GM12878 (cell line): ENCODE data around the gene PBRM1. TPM values are rescaled to one million over a fixed set of nuclear protein-coding genes. Genes with fewer than 3 reads are reported as not detected.

Source experiments
- ATAC-seq: fragments of 200-7000 bp; cut with Tn5 transposase; 3 replicates; pipeline ENCODE4 v1.9.1; 2020; ENCODE audit warnings: mild to moderate bottlenecking, moderate library complexity
- BruUV-seq: library from RNA; stranded (reverse); fragments of 400-500 nt; replicated peaks from 2 replicates; lab custom pipeline; 2021; lab: Mats Ljungman, UMichigan
- CTCF ChIA-PET: fragments of 300-600 bp; sonication (Branson Sonifier 250); formaldehyde crosslinking; extraction: SDS; loops from one replicate; lab custom pipeline; 2021; ENCODE audit warnings: inconsistent platforms; lab: Yijun Ruan, JAX
- POLR2A ChIA-PET: fragments of 350-600 bp; formaldehyde crosslinking; extraction: SDS; loops from one replicate; lab custom pipeline; 2021; ENCODE audit warnings: inconsistent platforms; lab: Charles Lee
- RAD21 ChIA-PET: fragments of 300-600 bp; sonication (Branson Sonifier 250); formaldehyde crosslinking; loops from one replicate; lab custom pipeline; 2023; ENCODE audit warnings: antibody characterized with exemption; ENCODE audit not compliant: unreplicated experiment; lab: Charles Lee
- SMC1A ChIA-PET: fragments of 300-600 bp; sonication (Branson Sonifier 250); formaldehyde crosslinking; loops from one replicate; lab custom pipeline; 2023; ENCODE audit not compliant: unreplicated experiment, uncharacterized antibody; lab: Charles Lee
- DNase-seq: peaks from one replicate; pipeline ENCODE4 v3.0.0-alpha.2; 2011; ENCODE audit warnings: low read depth, low spot score
- FAIRE-seq: peaks from 3 replicates; lab custom pipeline; 2011; peaks lifted over from hg19 to GRCh38; lab: Jason Lieb, UNC
- H2AFZ ChIP-seq: 2 replicates; pipeline ENCODE4 v1.6.0; 2011; ENCODE audit warnings: low read depth, low read length, control low read depth; ENCODE audit not compliant: control insufficient read depth
- H3K27ac ChIP-seq: 2 replicates; pipeline ENCODE4 v1.5.1; 2011; ENCODE audit warnings: control low read depth; ENCODE audit not compliant: control insufficient read depth, insufficient read depth
- H3K27me3 ChIP-seq, 2 experiments: replicated peaks in 1 of 2; 2 replicates each; pipeline versions ENCODE4 v1.6.0 to v1.6.1; 2011; ENCODE audit warnings: low read length in 1 of 2; ENCODE audit not compliant: control insufficient read depth in 2 of 2, insufficient read depth in 2 of 2
- H3K36me3 ChIP-seq, 2 experiments: 2 replicates each; pipeline ENCODE4 v1.5.1; 2011; ENCODE audit warnings: low read length in 1 of 2; ENCODE audit not compliant: control insufficient read depth in 2 of 2, insufficient read depth in 2 of 2
- H3K4me1 ChIP-seq: 2 replicates; pipeline ENCODE4 v1.6.1; 2011; ENCODE audit warnings: mild to moderate bottlenecking, low read length, moderate library complexity, mixed read lengths; ENCODE audit not compliant: control insufficient read depth, insufficient read depth
- H3K4me2 ChIP-seq: 2 replicates; pipeline ENCODE4 v1.6.0; 2011; ENCODE audit warnings: control low read depth; ENCODE audit not compliant: control insufficient read depth, insufficient read depth
- H3K4me3 ChIP-seq: fragments of 200-600 bp; sonication (generic); 2 replicates; pipeline ENCODE4 v1.5.1; 2016
- H3K79me2 ChIP-seq: 2 replicates; pipeline ENCODE4 v1.6.0; 2011; ENCODE audit warnings: low read length; ENCODE audit not compliant: control insufficient read depth, insufficient read depth
- H3K9ac ChIP-seq: 2 replicates; pipeline ENCODE4 v1.8.0; 2011; ENCODE audit warnings: low read length, control low read depth, mixed read lengths; ENCODE audit not compliant: control insufficient read depth, insufficient read depth
- H3K9me3 ChIP-seq: replicated peaks from 3 replicates; pipeline ENCODE4 v1.5.1; 2011; ENCODE audit warnings: mild to moderate bottlenecking, low read length; ENCODE audit not compliant: control insufficient read depth, insufficient read depth
- H4K20me1 ChIP-seq: 2 replicates; pipeline ENCODE4 v1.6.0; 2011; ENCODE audit not compliant: control insufficient read depth, insufficient read depth
- BACH1 ChIP-seq: fragments of 450-650 bp; IDR thresholded peaks from 2 replicates; pipeline ENCODE4 v1.6.1; 2017; ENCODE audit warnings: mild to moderate bottlenecking, borderline replicate concordance
- CEBPB ChIP-seq, 2 experiments: fragments of 150-350 bp in 1 of 2; IDR thresholded peaks; 2 replicates each; pipeline ENCODE4 v1.6.1; 2012 to 2014; ENCODE audit warnings: low read depth in 2 of 2, low read length in 2 of 2, borderline replicate concordance in 1 of 2, inconsistent platforms in 1 of 2
- CEBPZ ChIP-seq: fragments of 150-350 bp; IDR thresholded peaks from 2 replicates; pipeline ENCODE4 v1.6.1; 2016; ENCODE audit warnings: low read depth, low read length
- CHD4 ChIP-seq: fragments of 200-600 bp; sonication (generic); IDR thresholded peaks from 2 replicates; pipeline ENCODE4 v1.6.1; 2016; ENCODE audit warnings: mild to moderate bottlenecking
- CUX1 ChIP-seq: IDR thresholded peaks from 2 replicates; pipeline ENCODE4 v1.6.1; 2012; ENCODE audit warnings: improper control_type of control experiment, low read depth, low read length; ENCODE audit not compliant: insufficient replicate concordance
- FOXK2 ChIP-seq: fragments of 450-650 bp; IDR thresholded peaks from 2 replicates; pipeline ENCODE4 v1.6.1; 2017; ENCODE audit warnings: mild to moderate bottlenecking, moderate library complexity
- HCFC1 ChIP-seq: fragments of 150-350 bp; IDR thresholded peaks from 2 replicates; pipeline ENCODE4 v1.6.1; 2014; ENCODE audit warnings: low read length
- NFYA ChIP-seq: IDR thresholded peaks from 2 replicates; pipeline ENCODE4 v1.6.1; 2011; ENCODE audit warnings: low read depth, mild to moderate bottlenecking, low read length, improper control_type of control experiment, borderline replicate concordance
- PBX3 ChIP-seq: IDR thresholded peaks from 2 replicates; pipeline ENCODE4 v1.6.1; 2011; ENCODE audit warnings: mild to moderate bottlenecking, low read depth, low read length, moderate library complexity; ENCODE audit not compliant: insufficient replicate concordance
- PKNOX1 ChIP-seq: fragments of 450-650 bp; IDR thresholded peaks from 2 replicates; pipeline ENCODE4 v1.6.1; 2016; ENCODE audit warnings: mild to moderate bottlenecking
- POLR2AphosphoS5 ChIP-seq: IDR thresholded peaks from 2 replicates; pipeline ENCODE4 v1.6.1; 2011; ENCODE audit warnings: mild to moderate bottlenecking, low read length, inconsistent platforms
- RAD21 ChIP-seq: IDR thresholded peaks from 2 replicates; pipeline ENCODE4 v1.6.1; 2011; ENCODE audit warnings: mild to moderate bottlenecking, low read depth, low read length, moderate library complexity; ENCODE audit not compliant: insufficient read depth
- ZBED1 ChIP-seq: IDR thresholded peaks from 2 replicates; pipeline ENCODE4 v1.6.1; 2016; ENCODE audit warnings: borderline replicate concordance
- ZZZ3 ChIP-seq: IDR thresholded peaks from 2 replicates; pipeline ENCODE4 v1.6.1; 2011; ENCODE audit warnings: low read depth; ENCODE audit not compliant: control insufficient read depth, insufficient read length
- WGBS: methylation state at CpG from one replicate; pipeline ENCODE4 v1.1.6; 2016; ENCODE audit warnings: low lambda C conversion rate; ENCODE audit not compliant: insufficient replicate concordance, insufficient coverage; ENCODE audit errors: missing lambda C conversion rate; 5-methylcytosine and 5-hydroxymethylcytosine counted together
- in situ Hi-C: fragments of 300-500 bp; cut with MboI; formaldehyde crosslinking; loops from 9 replicates; pipeline ENCODE4 v1.14.3; 2018; ENCODE audit warnings: mixed read lengths
- intact Hi-C: fragments of 100-400 bp; cut with micrococcal nuclease; formaldehyde crosslinking; loops from one replicate; pipeline ENCODE4 v1.14.2; 2022; ENCODE audit not compliant: unreplicated experiment
- polyA plus RNA-seq, 11 experiments: library from polyadenylated mRNA; depleted of rRNA in 4 of 11; unstranded in 6 of 11; stranded (reverse) in 5 of 11; fragments of >200 nt; fragmentation: Nextera tagmentation in 4 of 11; fragmentation: Illumina TruSeq in 1 of 11; extraction: Ambion mirVana in 4 of 11; extraction: Trizol in 1 of 11; gene quantifications; 1 replicate in 1 of 11; 2 replicates in 10 of 11; pipeline versions ENCODE4 v1.2.1 to v1.2.3, GENCODE V29; 2011 to 2016; ENCODE audit warnings: inconsistent platforms in 2 of 11, missing spikeins in 2 of 11, low read depth in 1 of 11
- total RNA-seq, 4 experiments: library from RNA; depleted of rRNA in 3 of 4; stranded (reverse); fragments of >200 nt in 3 of 4; fragmentation: Illumina TruSeq in 1 of 4; extraction: Trizol in 1 of 4; gene quantifications; 2 replicates each; pipeline versions ENCODE4 v1.2.1 to v1.2.3, GENCODE V29; 2013 to 2021

The PBRM1 gene
- total and polyA plus RNA-seq, 10 of the 15 experiments (the other 5 are each of a cell fraction or from before 2014, with no cell fraction given): 8.9 to 88.9 (median 39.3) TPM

GRCh38 chr3:52521488-52521824, 164.3 kb downstream of the PBRM1 start:
- ATAC-seq: no peak
- BruUV-seq: no TSS peak
- FAIRE-seq: no peak

More at GRCh38 chr3:52521488-52521824, 164.3 kb downstream of the PBRM1 start:
- TF ChIP-seq PKNOX1 (no peak), POLR2AphosphoS5 (no peak), ZZZ3 (no peak), BACH1 (no peak), CEBPB (IDR thresholded peaks at IDR 0.05; ENCODE audit: borderline replicate concordance in 1 of 2, low read depth in 2 of 2, low read length in 2 of 2) (no peak), CHD4 (no peak), CUX1 (no peak), CEBPZ (no peak), NFYA (no peak), HCFC1 (no peak), ZBED1 (no peak), FOXK2 (no peak), RAD21 (no peak), PBX3 (no peak)
- ChIA-PET RAD21 (no interaction called here), POLR2A (no interaction called here), CTCF (no interaction called here), SMC1A (no interaction called here)
- 51% methylated on average over 8 of the region's 8 CpGs for WGBS
- Histone ChIP-seq H3K4me3 (no peak overlapping the region), H3K9ac (no peak overlapping the region), H3K36me3 (peaks cover 0 to 4% of the 10 kb centered on the region in 2 experiments; a peak in 2 of 4 replicates), H3K4me1 (no peaks in the 10 kb centered on the region), H3K27ac (no peak overlapping the region), H3K27me3 (no peaks in the 10 kb centered on the region), H2AFZ (no peak overlapping the region), H3K79me2 (no peaks in the 10 kb centered on the region), H3K9me3 (no peaks in the 10 kb centered on the region), H3K4me2 (no peak overlapping the region), H4K20me1 (no peaks in the 10 kb centered on the region)
- no peak for DNase-seq
- in situ Hi-C loops (no loop called here), intact Hi-C loops (no loop called here)
